Activated CD8-positive, alpha-beta memory T cell treated with anti-CD3 and anti-CD28 coated beads, Interleukin-2, amount 50 U/mL, for 24 hours (primary cell): ENCODE measurements around the gene G6PD.
"Not testable (repeated sequence)": the region's sequence is repeated elsewhere in the genome, so short reads cannot be mapped to it uniquely, and the experiment has no call there.

Experiments
- DNase-seq: peaks from one replicate; pipeline ENCODE4 v3.0.0-alpha.2; 2020; ENCODE audit errors: extremely low read depth

G6PD gene

GRCh38 chrX:154546354-154547244 is at the start of gene G6PD:
Gene G6PD (minus strand): TSS chrX:154546846. CDS start chrX:154546155, 691 bp downstream.
- DNase-seq: peak; percentile 43

GRCh38 chrX:154595559-154596249 is 49.1 kb upstream of the G6PD start:
- DNase-seq: no peak

GRCh38 chrX:154594491-154594890 is 47.8 kb upstream of the G6PD start:
- no peak for DNase-seq

GRCh38 chrX:154593201-154593600 is 46.6 kb upstream of the G6PD start:
- no peak for DNase-seq

GRCh38 chrX:154592505-154592904 is 45.9 kb upstream of the G6PD start:
- DNase-seq: no peak

GRCh38 chrX:154590415-154590814 is 43.8 kb upstream of the G6PD start:
- not testable (repeated sequence) for DNase-seq

GRCh38 chrX:154584585-154585183 is 38.0 kb upstream of the G6PD start, which contains the start of gene CTAG1A:
Gene CTAG1A (plus strand): TSS chrX:154585133. CDS start chrX:154585207, 74 bp downstream.
- DNase-seq: not testable (repeated sequence)

GRCh38 chrX:154582994-154583393 is 36.3 kb upstream of the G6PD start:
- not testable (repeated sequence) for DNase-seq

GRCh38 chrX:154575076-154575475 is 28.4 kb upstream of the G6PD start:
- not testable (repeated sequence) for DNase-seq

- not testable (repeated sequence) for DNase-seq
Measured at GRCh38 chrX:154573061-154573460, 26.4 kb upstream of the G6PD start.

GRCh38 chrX:154570361-154570760 is 23.7 kb upstream of the G6PD start:
- DNase-seq: not testable (repeated sequence)

GRCh38 chrX:154562295-154562694 is 15.6 kb upstream of the G6PD start:
- DNase-seq: not testable (repeated sequence)

GRCh38 chrX:154560326-154560725 is 13.7 kb upstream of the G6PD start:
- DNase-seq: not testable (repeated sequence)

GRCh38 chrX:154558896-154559295 is 12.2 kb upstream of the G6PD start:
- DNase-seq: not testable (repeated sequence)

GRCh38 chrX:154558060-154558690 is 11.5 kb upstream of the G6PD start:
- DNase-seq: not testable (repeated sequence)

- DNase-seq: not testable (repeated sequence)
Measured at GRCh38 chrX:154552112-154552806, 5.6 kb upstream of the G6PD start.

- DNase-seq: no peak
Measured at GRCh38 chrX:154549766-154550165, 3.1 kb upstream of the G6PD start.

- DNase-seq: no peak
Measured at GRCh38 chrX:154548028-154548316, 1.3 kb upstream of the G6PD start.

GRCh38 chrX:154547245-154548027 is 790 bp upstream of the G6PD start, which contains the start of gene IKBKG:
Gene IKBKG (plus strand): TSS chrX:154547620. CDS start chrX:154552003, 4,383 bp downstream.
- peak; percentile 58 for DNase-seq

GRCh38 chrX:154545673-154546274 is 872 bp downstream of the G6PD start:
- no peak for DNase-seq
